ENCODE measurements around the gene CDK7.
"Not testable (repeated sequence)": the region's sequence is repeated elsewhere in the genome, so short reads cannot be mapped to it uniquely, and the experiment has no call there.

The CDK7 gene

DNA sequence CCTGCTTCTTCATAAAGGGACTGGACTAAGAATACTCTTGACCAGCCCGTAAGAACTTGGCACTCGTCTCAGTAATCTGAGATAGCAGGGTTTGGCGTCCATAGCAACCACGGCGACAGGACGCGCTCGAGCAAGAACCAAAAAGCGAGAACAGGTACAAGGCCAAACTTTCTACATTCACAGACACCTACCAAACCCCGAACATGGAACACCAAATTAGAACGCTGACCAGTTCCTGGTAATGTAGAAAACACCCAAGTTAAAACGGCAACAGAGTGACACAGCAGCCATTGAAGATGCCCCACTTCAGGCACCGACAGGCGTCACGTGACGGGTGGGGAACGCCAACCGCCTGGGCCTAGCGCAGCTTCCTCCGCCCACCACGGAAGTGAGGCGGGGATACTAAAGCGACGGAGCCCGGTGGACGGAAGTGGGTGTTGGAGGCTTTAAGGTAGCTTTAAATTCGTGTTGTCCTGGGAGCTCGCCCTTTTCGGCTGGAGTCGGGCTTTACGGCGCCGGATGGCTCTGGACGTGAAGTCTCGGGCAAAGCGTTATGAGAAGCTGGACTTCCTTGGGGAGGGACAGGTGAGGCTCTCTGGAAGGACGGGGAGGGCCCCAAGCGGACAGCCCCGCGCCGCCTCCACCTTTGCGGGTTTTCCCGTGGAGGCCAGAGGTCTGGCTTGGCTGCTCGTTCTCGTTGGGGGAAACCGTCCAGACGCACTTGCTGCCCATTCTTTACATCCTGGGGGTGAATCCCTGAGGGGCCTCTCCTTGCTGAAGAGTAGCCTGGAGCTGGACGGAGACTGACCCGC is at the start of gene CDK7:
TSS of gene CDK7 (plus strand) at position 430 of the 812 bp plus-strand sequence. CDS start at position 520, 90 bp downstream.
- DNase-seq, result peak; percentile 90

- no peak for DNase-seq
These were observed 47.3 kb upstream of the CDK7 start for GRCh38 chr5:69187342-69187741.

DNA sequence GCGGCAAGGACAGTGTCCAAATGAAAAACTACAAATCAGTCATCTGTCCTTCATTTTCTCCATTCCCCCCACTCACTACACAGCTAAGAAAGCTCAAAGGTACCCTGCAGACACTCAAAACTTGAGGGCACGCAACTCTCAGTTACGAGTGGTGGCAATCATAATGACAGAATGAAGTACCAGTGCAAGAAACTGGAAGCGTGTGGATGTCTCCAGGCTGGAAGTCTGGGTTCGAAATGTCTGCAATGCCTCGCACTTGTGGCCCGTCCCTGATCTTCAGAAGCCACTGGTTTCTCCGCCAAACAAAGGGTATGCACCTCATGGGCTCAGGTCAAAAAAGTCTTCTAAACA is 45.9 kb upstream of the CDK7 start:
- DNase-seq, result no peak

- DNase-seq, result peak; percentile 93
These were observed 45.3 kb upstream of the CDK7 start, which contains the start of gene CENPH for GRCh38 chr5:69189162-69190086. CENPH (plus strand) TSS chr5:69189583; CDS start chr5:69189635, 52 bp downstream.

- DNase-seq, result peak; percentile 21
These were observed 32.2 kb upstream of the CDK7 start for GRCh38 chr5:69202497-69202896.

GRCh38 chr5:69206528-69207190 is 28.0 kb upstream of the CDK7 start:
- peak; percentile 83 for DNase-seq

GRCh38 chr5:69209602-69210001 is 25.1 kb upstream of the CDK7 start:
- peak; percentile 60 for DNase-seq

GRCh38 chr5:69211200-69211599 is 23.5 kb upstream of the CDK7 start:
- no peak for DNase-seq

DNA sequence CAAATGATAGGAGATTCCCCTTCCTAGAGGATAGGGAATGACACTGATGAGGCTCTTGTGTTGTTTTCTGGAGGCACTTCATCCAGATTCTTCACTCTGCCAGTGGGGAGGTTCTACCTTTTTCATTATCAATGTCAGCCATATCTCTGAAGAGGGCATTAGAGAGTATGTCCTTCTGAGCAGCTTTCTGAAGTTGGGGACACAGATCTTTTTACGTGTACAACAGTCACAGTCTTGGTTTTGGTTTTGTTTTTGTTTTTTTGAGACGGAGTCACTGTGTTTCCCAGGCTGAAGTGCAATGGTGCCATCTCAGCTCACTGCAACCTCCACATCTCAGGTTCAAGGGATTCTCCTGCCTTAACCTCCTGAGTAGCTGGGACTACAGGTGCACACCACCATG is 22.7 kb upstream of the CDK7 start:
- DNase-seq, result no peak

GRCh38 chr5:69213513-69214215 is 21.0 kb upstream of the CDK7 start:
- DNase-seq, result peak; percentile 72

DNA sequence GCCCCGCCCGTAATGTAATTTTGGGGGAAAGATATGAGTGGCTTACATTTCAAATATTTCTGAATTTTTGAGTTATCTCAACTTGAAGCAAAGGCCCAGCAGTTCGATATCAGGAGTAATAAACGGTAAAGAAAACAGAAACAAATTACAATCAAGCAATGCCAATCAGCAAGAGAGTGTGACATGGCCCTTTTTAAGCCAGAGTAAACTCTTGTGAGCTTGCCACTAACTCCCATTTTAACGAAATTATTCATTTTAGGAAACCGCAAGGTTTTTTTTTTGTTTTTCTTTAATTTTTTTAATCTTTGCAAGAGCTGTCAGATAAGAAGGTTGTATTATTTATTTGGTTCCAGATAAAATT is 17.6 kb upstream of the CDK7 start:
- no peak for DNase-seq

DNA sequence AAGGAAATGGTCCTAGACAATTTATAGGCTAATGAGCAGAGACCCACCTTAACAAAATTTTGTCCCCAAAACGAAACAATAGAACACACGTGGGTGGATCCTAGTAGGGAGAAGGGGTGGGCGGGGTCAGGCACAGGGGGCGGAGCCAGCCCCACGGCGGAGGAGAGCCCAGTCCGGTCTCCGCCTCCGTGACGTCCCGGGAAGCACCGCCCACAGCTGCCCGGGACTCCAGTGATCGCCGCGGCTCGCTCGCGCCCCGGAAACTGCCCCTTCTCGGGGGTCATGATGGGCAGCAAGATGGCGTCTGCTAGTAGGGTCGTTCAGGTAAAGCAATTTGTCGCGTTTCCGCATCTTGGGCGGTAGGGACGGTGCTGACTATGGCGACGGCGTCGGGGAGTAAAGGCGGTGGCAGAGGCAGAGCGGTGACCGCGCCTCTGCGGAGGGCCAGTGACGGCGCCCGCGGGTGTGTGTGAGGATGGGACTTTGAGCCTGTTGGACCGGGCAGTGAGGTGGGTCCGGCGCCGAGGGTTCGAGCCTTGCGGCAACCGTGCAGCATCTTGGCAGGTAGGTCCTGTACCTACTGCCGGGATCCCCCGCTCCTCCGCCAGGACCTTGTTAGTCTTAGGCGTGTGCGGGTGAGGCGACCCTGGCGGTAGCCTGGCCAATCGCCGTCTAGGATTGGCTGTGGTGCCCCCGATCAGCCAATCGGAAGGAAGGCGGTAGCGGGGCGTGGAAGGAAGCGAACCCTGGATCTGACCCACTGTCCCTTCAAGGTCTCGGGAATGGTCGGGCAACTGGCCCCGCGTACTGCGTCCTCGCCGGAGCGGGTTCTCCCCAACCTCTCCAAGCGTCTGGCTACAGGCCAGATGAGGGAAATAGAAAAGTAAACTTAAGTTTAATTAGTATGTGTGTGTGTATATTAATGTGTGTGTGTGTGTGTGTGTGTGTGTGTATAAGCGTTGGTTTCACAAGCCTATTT is 16.8 kb upstream of the CDK7 start:
- DNase-seq, result peak; percentile 90

DNA sequence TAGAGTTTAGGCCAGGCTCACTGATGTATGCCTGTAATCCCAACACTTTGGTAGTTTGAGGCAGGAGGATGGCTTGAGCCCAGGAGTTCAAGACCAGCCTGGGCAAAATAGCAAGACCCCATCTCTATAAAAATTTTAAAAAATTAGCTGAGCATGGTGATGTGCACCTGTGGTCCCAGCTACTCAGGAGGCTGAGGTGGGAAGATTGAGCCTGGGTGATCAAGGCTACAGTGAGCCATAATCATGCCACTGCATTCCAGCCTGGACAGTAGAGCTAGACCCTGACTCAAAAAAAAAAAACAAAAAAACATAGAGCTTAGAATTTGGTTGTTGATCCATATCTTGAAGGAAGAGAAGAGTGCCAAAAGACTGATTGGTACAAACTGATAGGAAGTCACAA is 14.7 kb upstream of the CDK7 start:
- no peak for DNase-seq

GRCh38 chr5:69220371-69220770 is 14.3 kb upstream of the CDK7 start:
- not testable (repeated sequence) for DNase-seq

- not testable (repeated sequence) for DNase-seq
These were observed 13.9 kb upstream of the CDK7 start for GRCh38 chr5:69220833-69221232.

- no peak for DNase-seq
These were observed 10.2 kb upstream of the CDK7 start for GRCh38 chr5:69224520-69224919.

GRCh38 chr5:69225860-69226259 is 8.8 kb upstream of the CDK7 start:
- DNase-seq, result no peak

- no peak for DNase-seq
These were observed 4.5 kb upstream of the CDK7 start for GRCh38 chr5:69230181-69230580.

DNA sequence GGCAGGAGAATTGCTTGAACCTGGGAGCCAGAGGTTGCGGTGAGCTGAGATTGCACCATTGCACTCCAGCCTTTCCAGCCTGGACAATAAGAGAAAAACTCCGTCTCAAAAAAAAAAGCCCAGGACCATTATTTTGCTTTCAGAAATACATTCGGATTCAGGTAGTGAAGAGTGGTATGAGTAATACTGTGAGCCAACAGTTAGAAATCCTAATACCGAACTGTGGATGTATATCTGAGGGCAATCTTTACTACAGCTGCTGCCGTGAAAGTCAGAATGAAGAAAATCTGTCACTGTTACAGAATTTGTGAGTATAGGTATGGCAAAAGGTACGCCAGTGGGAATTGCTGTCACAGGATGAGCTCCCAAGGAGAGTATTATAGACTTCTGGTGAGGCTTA is 3.4 kb upstream of the CDK7 start:
- DNase-seq, result no peak

GRCh38 chr5:69231851-69232250 is 2.8 kb upstream of the CDK7 start:
- DNase-seq, result peak; percentile 48

DNA sequence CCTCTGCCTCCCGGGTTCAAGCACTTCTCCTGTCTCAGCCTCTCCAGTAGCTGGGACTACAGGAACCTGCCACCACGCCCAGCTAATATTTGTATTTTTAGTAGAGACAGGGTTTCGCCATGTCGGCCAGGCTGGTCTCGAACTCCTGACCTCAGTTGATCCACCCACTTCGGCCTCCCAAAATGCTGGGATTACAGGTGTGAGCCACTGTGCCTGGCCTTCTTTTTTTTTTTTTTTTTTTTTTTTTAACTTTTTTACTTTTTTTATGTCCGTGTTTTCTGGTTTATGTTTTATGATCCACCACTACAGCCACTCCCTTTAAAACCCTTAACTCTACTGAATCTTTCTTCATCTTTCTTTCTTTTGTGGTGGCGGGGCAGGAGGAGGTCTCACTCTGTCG is 2.0 kb downstream of the CDK7 start:
- DNase-seq, result not testable (repeated sequence)

Measured in fibroblast of skin of right biceps (primary cell).